ENCODE results near the gene PPDPF.
"Not testable (repeated sequence)": the region's sequence is repeated elsewhere in the genome, so short reads cannot be mapped to it uniquely, and the experiment has no call there.

The PPDPF gene

DNA sequence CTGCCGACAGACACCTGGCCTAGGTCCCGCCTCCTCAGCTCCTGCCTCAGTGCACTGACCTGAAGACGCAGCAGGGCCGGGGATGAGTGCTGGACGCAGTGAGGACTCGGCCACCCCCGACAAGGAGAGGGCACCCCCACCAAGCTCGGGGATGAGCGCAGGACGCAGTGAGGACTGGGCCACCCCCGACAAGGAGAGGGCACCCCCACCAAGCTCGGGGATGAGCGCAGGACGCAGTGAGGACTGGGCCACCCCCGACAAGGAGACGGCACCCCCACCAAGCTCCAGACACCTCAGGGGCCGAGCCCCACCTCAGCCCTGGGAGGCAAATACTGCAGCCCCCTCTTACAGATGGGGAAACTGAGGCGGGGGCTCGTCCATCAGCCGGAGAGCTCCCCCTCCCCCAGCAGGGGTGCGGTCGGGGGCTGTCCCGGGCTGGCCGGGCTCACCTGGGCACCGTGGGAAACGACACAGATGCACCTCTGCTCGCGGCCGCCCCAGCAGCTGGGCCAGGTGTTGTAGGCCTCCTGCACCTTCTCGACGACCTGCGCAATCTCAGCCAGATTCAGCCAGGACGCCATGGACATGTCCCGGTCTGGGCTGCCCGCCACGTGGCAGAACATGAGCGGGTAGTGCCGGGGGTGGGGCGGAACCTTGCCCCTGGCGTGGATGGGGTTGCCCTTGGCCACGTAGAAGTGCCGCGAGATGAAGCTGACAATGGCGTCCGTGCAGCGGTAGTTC lies 46.0 kb downstream of the PPDPF start:
- no peak for DNase-seq

DNA sequence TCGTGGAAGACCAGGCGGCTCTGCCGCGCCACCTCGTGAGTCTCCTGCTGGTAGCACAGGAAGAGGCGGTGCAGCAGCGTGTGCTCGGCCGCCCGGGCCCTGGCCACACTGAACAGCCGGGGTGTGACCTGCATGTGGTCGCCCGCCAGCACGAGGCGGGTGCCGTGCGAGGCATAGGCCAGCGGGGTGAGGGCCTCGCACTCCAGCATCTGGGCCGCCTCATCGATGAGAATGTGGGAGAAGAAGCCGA lies 46.5 kb downstream of the PPDPF start:
- no peak for DNase-seq

DNA sequence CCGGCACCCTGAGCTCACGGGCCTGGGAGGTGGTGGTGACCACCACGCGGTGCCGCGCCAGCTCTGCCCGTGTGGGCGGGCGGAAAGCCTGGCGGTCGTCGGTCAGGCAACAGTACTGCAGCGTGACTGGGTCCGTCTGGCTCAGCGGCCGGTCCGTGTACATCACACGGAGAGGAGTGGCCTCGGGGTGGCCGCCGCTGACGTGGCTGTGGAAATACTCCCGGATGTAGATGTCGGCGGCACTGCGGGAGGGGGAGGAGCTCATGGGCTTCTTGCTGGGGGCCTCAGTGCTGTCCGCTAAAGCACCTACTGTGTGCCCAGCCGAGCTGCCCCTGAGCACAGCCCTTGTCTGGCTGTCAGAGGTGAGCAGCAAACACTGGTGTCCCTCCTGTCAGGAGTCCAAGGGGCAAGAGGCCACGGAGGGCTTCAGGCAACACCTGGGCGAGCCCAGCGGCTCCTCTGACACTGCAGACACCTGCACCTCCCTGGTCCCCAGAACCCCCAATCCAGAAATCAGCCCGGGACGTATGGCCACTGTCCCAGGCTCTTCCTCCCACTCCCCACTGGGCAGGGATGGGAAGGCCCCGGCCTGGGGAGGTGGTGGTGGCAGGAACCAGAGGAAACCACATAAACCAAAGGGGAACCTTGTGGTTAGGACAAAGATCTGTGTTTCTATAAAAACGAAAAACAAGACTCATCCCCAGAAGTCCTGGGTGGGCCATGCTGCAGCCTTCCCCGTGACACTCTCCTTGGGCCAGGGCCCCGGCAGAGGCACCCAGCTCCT lies 47.0 kb downstream of the PPDPF start:
- no peak for DNase-seq

DNA sequence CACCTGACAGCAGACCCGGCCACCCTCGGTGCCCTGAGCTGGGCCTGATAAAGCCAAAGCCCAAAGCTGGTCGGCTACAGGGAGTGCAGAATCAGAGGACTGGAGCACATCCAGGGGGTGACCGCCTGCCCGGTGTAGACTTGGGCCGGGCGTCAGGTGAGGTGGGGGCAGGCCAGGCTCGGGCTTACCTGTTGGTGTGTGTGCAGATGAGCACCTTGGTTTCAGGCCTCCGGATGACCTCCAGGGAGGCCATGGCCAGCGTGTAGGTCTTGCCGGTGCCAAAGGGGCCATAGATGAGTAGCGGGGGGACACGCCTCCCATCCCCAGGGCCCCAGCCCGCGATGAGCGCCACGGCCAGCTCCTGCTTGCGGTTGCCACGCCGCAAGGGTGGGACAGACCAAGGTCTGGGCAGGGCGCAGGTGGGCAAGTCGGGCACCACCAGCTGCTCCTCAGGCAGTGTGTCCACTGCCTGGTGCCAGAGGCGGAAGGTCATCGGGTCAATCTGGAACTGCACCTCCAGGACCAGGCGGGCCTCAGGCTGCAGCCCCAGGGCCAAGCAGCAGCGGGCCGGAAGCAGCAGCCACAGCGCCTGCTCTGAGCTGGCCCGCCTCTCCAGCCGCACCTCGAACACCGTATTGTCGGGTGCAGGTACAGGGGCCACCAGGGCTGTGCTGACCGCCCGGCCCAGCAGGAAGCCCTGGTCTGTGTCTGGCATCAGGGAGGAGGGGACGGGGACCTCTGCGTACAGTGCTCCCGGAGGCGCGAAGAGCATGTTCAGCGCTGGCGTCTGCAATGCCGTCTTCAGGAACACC lies 47.8 kb downstream of the PPDPF start:
- DNase-seq = no peak

DNA sequence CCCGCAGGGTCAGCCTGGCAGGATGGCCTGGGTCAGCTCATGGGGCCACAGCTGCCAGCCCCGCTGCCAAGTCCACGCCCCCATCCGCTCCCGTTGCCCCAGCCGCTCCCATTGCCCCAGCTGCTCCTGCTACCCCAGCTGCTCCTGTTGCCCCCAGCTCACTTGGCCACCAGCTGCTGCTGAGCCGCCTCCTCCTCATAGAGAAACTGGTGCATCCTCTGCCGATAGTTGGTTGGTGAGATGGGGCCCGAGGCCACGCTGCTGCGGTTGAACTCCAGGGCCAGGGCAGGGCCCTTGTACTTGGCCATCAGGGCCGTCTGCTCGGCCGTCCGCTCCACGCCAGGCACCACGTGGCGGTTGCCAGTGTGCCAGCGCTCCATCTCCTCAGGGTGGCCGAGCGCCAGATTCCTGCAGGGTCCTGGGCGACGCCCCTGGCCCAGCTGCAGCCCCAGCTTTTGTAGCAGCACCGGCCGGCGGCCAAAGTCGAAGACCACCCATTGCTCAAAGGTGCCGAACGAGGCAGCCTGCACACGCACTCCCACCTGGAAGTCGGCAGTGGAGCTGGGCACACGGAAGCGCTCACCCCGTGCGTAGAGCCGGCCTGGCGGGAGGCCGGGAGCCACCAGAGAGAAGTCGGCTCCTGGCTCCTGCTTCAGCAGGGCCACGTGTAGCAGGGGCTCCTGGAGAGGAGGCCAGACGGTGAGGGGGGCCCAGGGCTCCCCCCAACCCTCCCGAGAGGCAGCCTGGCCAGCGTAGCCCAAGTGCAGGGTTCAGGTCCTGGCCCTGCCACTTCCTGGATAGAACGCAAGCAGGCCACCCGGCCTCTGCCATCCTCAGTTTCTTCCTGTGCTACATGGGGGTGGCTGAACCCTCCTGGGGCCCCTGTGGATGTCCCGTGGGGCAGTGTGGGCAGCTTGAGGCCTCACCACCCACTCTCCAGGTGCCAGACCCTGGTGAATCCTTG lies 48.7 kb downstream of the PPDPF start:
- DNase-seq = no peak

DNA sequence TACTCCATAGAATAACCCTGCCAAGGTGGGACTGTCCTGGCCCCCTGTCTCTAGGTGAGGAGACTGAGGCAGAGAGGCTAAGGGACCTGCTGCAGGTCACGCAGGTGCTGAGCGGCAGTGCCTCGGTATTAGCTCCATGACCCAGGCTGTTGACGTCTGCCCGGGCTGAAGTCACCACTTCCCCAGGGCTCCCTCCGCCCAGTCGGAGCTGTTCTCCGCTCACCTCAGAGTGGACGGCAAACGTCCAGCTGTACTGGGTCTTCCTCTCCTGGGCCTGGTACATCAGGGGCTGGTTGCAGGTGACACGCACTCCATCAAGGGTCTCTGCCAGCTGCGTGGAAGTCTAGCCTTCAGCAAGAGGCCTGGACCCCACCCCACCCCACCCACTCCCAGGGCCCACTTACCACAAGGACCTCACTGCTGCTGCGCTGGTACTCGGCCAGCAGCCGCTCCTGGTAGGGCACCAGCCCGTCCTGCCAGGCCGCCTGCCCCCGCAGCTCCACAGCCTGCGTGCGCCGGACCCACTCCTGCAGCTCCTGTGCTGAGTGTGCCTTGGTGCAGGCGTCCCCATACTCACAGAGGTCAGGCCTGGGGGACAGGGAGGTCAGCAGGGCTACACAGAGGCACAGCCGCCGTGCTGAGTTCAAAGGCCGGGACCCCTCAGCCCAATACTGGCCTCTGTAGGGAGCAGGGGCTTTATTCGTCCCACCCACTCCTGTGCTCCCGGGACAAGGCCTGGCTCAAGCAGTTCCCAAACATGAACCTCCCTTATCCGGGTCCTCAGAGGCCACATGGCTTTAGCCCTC lies 49.9 kb downstream of the PPDPF start:
- DNase-seq = no peak

DNA sequence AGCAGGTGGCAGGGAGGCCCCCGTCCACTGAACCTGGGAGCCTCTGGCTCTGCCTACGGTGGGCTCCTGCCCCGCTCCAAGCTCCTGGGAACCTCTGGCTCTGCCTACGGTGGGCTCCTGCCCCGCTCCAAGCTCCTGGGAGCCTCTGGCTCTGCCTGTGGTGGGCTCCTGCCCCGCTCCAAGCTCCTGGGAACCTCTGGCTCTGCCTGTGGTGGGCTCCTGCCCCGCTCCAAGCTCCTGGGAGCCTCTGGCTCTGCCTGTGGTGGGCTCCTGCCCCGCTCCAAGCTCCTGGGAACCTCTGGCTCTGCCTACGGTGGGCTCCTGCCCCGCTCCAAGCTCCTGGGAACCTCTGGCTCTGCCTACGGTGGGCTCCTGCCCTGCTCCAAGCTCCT lies 50.5 kb downstream of the PPDPF start:
- DNase-seq = not testable (repeated sequence)
